DOHH2 (cell line): ENCODE data around the gene DPYD.

Source experiments
- H3F3A ChIP-seq: fragments of 200-600 bp; sonication (generic), shearing (Covaris generic); 2 replicates; pipeline ENCODE4 v1.6.0; 2016; ENCODE audit warnings: antibody characterized with exemption, mild to moderate bottlenecking; ENCODE audit not compliant: control insufficient read depth, insufficient read depth
- H3K27ac ChIP-seq: fragments of 200-600 bp; sonication (generic); 2 replicates; pipeline ENCODE4 v1.5.1; 2014; ENCODE audit warnings: low read depth, mild to moderate bottlenecking, low read length, moderate library complexity
- H3K27me3 ChIP-seq: fragments of 200-600 bp; sonication (generic); 2 replicates; pipeline ENCODE4 v1.6.1; 2014; ENCODE audit warnings: mild to moderate bottlenecking, low read length, mixed read lengths; ENCODE audit not compliant: control insufficient read depth
- H3K36me3 ChIP-seq: fragments of 200-600 bp; sonication (generic); 2 replicates; pipeline ENCODE4 v1.6.1; 2014; ENCODE audit warnings: mild to moderate bottlenecking, low read length, moderate library complexity, mixed read lengths; ENCODE audit not compliant: control insufficient read depth
- H3K4me1 ChIP-seq: fragments of 200-600 bp; sonication (generic); 2 replicates; pipeline ENCODE4 v1.6.1; 2014; ENCODE audit warnings: mild to moderate bottlenecking, low read length, mixed read lengths; ENCODE audit not compliant: control insufficient read depth
- H3K4me2 ChIP-seq: fragments of 200-600 bp; sonication (generic); 2 replicates; pipeline ENCODE4 v1.6.0; 2014; ENCODE audit warnings: mild to moderate bottlenecking, low read length, moderate library complexity
- H3K4me3 ChIP-seq: fragments of 200-600 bp; sonication (generic); 2 replicates; pipeline ENCODE4 v1.5.1; 2014; ENCODE audit warnings: mild to moderate bottlenecking, low read length, mixed read lengths
- H3K79me2 ChIP-seq: fragments of 200-600 bp; sonication (generic); 2 replicates; pipeline ENCODE4 v1.6.1; 2014; ENCODE audit warnings: mild to moderate bottlenecking, low read length, mixed read lengths; ENCODE audit not compliant: control insufficient read depth
- H3K9me2 ChIP-seq: fragments of 200-600 bp; sonication (generic); replicated peaks from 2 replicates; pipeline ENCODE4 v1.6.1; 2014; ENCODE audit warnings: mild to moderate bottlenecking, low read length, mixed read lengths; ENCODE audit not compliant: control insufficient read depth
- H3K9me3 ChIP-seq: fragments of 200-600 bp; sonication (generic); 2 replicates; pipeline ENCODE4 v1.6.1; 2014; ENCODE audit warnings: antibody characterized with exemption, low read length, mixed read lengths; ENCODE audit not compliant: control insufficient read depth, insufficient read depth
- H4K20me1 ChIP-seq: fragments of 200-600 bp; sonication (generic); 2 replicates; pipeline ENCODE4 v1.6.0; 2014; ENCODE audit warnings: low read depth, mild to moderate bottlenecking, antibody characterized with exemption, low read length, moderate library complexity; ENCODE audit not compliant: control insufficient read depth, insufficient read depth
- EZH2phosphoT487 ChIP-seq: fragments of 200-600 bp; sonication (generic); IDR thresholded peaks from 2 replicates; pipeline ENCODE4 v1.6.1; 2017; ENCODE audit warnings: borderline replicate concordance, mild to moderate bottlenecking, antibody characterized with exemption, low read length, moderate library complexity, mixed read lengths
- TF ChIP-seq, protein P1 (sequence below): fragments of 200-600 bp; sonication (generic); IDR thresholded peaks from one replicate; pipeline ENCODE4 v1.5.1; 2014; ENCODE audit warnings: antibody characterized with exemption, mild to moderate bottlenecking, low read depth, low read length; ENCODE audit not compliant: poor library complexity, severe bottlenecking

Gene DPYD

DNA sequence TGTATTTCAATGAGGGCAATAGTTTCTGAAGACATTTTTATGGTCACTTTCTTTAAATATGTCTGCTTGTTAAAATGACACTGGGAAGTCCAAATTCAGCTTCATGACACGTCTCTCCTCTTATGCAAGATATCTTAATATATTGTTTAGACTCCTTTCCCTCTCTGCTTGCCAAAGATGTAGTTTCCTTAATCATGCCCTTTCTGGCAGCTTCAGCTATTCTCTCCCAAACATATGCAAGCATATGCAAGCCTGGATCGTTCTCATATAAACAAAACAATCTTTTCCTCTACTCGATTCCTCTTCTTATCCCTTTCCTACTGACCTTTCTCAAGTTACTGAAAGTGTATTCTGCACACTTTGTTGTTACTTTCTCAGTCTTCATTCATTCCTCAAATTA is 827.1 kb downstream of the DPYD start:
- TF ChIP-seq, protein P1, sequence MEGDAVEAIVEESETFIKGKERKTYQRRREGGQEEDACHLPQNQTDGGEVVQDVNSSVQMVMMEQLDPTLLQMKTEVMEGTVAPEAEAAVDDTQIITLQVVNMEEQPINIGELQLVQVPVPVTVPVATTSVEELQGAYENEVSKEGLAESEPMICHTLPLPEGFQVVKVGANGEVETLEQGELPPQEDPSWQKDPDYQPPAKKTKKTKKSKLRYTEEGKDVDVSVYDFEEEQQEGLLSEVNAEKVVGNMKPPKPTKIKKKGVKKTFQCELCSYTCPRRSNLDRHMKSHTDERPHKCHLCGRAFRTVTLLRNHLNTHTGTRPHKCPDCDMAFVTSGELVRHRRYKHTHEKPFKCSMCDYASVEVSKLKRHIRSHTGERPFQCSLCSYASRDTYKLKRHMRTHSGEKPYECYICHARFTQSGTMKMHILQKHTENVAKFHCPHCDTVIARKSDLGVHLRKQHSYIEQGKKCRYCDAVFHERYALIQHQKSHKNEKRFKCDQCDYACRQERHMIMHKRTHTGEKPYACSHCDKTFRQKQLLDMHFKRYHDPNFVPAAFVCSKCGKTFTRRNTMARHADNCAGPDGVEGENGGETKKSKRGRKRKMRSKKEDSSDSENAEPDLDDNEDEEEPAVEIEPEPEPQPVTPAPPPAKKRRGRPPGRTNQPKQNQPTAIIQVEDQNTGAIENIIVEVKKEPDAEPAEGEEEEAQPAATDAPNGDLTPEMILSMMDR: no peak
- no peak for TF ChIP-seq EZH2phosphoT487
- Histone ChIP-seq H3K9me2 (no peaks in the 10 kb centered on the region), H3K4me3 (no peak overlapping the region), H3K27me3 (no peaks in the 10 kb centered on the region), H4K20me1 (no peaks in the 10 kb centered on the region), H3K36me3 (no peaks in the 10 kb centered on the region), H3K4me1 (no peaks in the 10 kb centered on the region), H3K27ac (no peak overlapping the region), H3K9me3 (no peaks in the 10 kb centered on the region), H3F3A (no peaks in the 10 kb centered on the region), H3K79me2 (no peaks in the 10 kb centered on the region), H3K4me2 (no peak overlapping the region)

DNA sequence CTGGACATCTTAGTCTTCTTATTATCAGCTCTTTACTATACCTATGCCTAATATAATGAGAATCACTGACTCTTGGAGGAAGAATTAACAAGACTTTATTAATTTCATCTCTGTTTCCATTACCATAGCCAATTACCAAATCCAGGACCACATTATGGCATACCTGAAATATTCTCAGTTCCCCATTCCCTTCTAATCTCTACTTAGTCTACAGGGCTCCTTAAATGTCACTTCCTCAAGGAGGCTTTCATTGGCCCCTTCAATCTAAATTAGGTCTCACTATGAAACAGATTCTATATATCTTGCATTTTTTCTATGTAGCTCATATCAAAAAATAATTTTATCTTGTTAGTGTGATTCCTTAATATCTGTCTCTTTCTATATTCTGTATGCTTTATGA is 828.0 kb downstream of the DPYD start:
- H3K4me2 ChIP-seq: no peak overlapping the region
- no peaks in the 10 kb centered on the region for H3K79me2 ChIP-seq
- H3K4me3 ChIP-seq: no peak overlapping the region
- no peak for TF ChIP-seq EZH2phosphoT487
- TF ChIP-seq, protein P1: no peak
- H3K9me3 ChIP-seq: no peaks in the 10 kb centered on the region
- H3K4me1 ChIP-seq: no peaks in the 10 kb centered on the region
- H3K36me3 ChIP-seq: no peaks in the 10 kb centered on the region
- H4K20me1 ChIP-seq: no peaks in the 10 kb centered on the region
- H3F3A ChIP-seq: no peaks in the 10 kb centered on the region
- H3K27me3 ChIP-seq: no peaks in the 10 kb centered on the region
- no peak overlapping the region for H3K27ac ChIP-seq
- no peaks in the 10 kb centered on the region for H3K9me2 ChIP-seq

DNA sequence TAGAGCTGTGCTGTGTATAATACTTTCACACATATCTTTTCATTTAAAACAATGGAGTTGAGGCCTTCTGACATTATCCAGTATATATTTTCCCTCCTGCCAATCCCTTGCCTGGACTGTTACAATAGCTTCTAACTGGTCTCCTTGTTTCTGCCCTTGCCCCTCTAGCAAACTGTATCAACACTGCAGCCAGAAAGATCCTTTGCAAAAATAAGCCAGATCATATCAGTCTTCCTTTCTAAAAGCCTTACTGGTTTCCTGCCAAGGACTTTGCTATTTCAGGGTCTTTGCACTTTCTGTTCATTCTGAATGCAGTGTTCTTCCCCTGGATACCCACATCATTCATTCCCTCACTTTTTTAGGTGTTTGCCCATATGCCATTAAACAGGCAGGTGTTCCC is 829.2 kb downstream of the DPYD start:
- Histone ChIP-seq H3K4me3 (no peak overlapping the region), H3F3A (no peaks in the 10 kb centered on the region), H3K27me3 (no peaks in the 10 kb centered on the region), H3K9me2 (no peaks in the 10 kb centered on the region), H4K20me1 (no peaks in the 10 kb centered on the region), H3K27ac (no peak overlapping the region), H3K4me2 (no peak overlapping the region), H3K4me1 (no peaks in the 10 kb centered on the region), H3K36me3 (no peaks in the 10 kb centered on the region), H3K9me3 (no peaks in the 10 kb centered on the region), H3K79me2 (no peaks in the 10 kb centered on the region)
- TF ChIP-seq, protein P1: no peak
- TF ChIP-seq EZH2phosphoT487: no peak

DNA sequence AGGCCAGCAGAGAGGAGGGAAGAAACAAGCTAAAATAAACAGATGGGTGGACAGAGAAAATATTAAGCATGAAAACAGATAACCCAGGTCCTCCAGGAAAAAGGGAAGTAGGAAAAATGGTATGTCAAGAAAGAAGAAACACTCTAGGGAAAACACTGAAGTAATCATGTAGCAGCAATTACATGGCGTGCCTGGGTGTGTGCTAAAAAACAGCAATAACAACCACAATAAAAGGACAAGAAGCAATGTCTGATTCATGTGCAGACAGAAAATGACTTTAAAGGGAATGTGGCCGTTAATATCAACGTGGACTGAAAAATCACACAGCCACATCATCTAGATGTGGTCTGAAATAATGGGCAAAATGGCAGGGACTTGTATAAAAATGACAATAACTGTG is 829.6 kb downstream of the DPYD start:
- no peak overlapping the region for H3K27ac ChIP-seq
- no peaks in the 10 kb centered on the region for H3K4me1 ChIP-seq
- H3K79me2 ChIP-seq: no peaks in the 10 kb centered on the region
- no peaks in the 10 kb centered on the region for H3F3A ChIP-seq
- no peak overlapping the region for H3K4me3 ChIP-seq
- H3K9me3 ChIP-seq: no peaks in the 10 kb centered on the region
- no peaks in the 10 kb centered on the region for H3K9me2 ChIP-seq
- H4K20me1 ChIP-seq: no peaks in the 10 kb centered on the region
- H3K27me3 ChIP-seq: no peaks in the 10 kb centered on the region
- TF ChIP-seq, protein P1: no peak
- TF ChIP-seq EZH2phosphoT487: no peak
- no peak overlapping the region for H3K4me2 ChIP-seq
- H3K36me3 ChIP-seq: no peaks in the 10 kb centered on the region
